ENCODE measurements around the gene AGBL5. TPM values are rescaled to one million over a fixed set of nuclear protein-coding genes. Genes with fewer than 3 reads are reported as not detected.
A peak's percentile ranks its signal among the peaks of the same experiment; 100 is the strongest.

The AGBL5 gene
- total and polyA plus RNA-seq, 2 of the 13 experiments (the other 11 are each of a cell fraction or from before 2014, with no cell fraction given) = 55.9 to 73.3 TPM

DNA sequence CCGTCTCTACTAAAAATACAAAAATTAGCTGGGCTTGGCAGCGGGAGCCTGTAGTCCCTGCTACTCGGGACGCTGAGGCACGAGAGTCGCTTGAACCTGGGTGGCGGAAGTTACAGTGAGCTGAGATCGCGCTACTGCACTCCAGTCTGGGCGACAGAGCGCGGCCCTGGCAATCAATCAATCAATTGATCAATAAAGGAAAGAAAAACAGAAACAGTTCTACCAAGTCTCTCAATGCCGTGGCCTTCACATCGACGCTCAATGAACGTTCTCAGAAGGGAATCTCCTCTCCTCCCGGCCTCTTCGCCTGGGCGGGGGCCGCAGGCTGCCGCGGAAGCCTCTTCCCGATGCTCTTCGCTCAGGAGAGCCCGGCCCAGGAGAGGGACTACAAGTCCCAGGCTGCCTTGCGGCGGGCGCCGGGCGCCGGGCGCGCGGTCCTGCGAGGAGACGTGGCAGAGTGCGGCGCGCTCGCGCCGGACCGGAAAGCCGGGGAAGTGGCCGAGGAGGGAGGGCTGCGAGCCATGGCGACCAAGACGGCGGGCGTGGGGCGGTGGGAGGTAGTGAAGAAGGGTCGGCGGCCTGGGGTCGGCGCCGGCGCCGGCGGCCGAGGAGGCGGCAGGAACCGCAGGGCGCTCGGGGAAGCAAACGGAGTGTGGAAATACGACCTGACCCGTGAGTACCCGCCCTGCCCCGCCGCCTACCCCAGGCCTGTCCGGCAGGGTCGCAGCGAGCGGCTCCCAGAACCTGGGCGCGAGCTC lies 18.8 kb upstream of the AGBL5 start, which contains the start of gene TMEM214 (continued):
- TF ChIP-seq ZNF407 (CRISPR knock-in tag; IDR thresholded peaks at IDR 0.05; ENCODE audit: not compliant biosample characterization) (peak; percentile 81), ZNF713 (CRISPR knock-in tag; IDR thresholded peaks at IDR 0.05) (0 out of 2 replicates have a peak, but pooled peaks have one; percentile 21), TBX2 (CRISPR knock-in tag; IDR thresholded peaks at IDR 0.05; ENCODE audit: borderline replicate concordance) (peak; percentile 77; the same call in 1 of the 2 replicates), KLF12 (CRISPR knock-in tag; IDR thresholded peaks at IDR 0.05; ENCODE audit: borderline replicate concordance) (peak; percentile 87), PTBP1 (IDR thresholded peaks at IDR 0.05; ENCODE audit: low read depth, low read length, poor library complexity, severe bottlenecking) (no peak), ZSCAN22 (CRISPR knock-in tag; IDR thresholded peaks at IDR 0.05) (peak; percentile 39; the same call in 1 of the 2 replicates), CAMTA2 (CRISPR knock-in tag; IDR thresholded peaks at IDR 0.05; ENCODE audit: borderline replicate concordance) (no peak), ZNF441 (CRISPR knock-in tag; IDR thresholded peaks at IDR 0.05; ENCODE audit: borderline replicate concordance) (peak; percentile 19; the same call in 1 of the 2 replicates), ISL2 (CRISPR knock-in tag; IDR thresholded peaks at IDR 0.05) (peak; percentile 82)
- TF ChIP-seq, protein P1, sequence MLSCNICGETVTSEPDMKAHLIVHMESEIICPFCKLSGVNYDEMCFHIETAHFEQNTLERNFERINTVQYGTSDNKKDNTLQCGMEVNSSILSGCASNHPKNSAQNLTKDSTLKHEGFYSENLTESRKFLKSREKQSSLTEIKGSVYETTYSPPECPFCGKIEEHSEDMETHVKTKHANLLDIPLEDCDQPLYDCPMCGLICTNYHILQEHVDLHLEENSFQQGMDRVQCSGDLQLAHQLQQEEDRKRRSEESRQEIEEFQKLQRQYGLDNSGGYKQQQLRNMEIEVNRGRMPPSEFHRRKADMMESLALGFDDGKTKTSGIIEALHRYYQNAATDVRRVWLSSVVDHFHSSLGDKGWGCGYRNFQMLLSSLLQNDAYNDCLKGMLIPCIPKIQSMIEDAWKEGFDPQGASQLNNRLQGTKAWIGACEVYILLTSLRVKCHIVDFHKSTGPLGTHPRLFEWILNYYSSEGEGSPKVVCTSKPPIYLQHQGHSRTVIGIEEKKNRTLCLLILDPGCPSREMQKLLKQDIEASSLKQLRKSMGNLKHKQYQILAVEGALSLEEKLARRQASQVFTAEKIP (CRISPR knock-in tag; IDR thresholded peaks at IDR 0.05; ENCODE audit: borderline replicate concordance) = no peak
- TF ChIP-seq, protein P2, sequence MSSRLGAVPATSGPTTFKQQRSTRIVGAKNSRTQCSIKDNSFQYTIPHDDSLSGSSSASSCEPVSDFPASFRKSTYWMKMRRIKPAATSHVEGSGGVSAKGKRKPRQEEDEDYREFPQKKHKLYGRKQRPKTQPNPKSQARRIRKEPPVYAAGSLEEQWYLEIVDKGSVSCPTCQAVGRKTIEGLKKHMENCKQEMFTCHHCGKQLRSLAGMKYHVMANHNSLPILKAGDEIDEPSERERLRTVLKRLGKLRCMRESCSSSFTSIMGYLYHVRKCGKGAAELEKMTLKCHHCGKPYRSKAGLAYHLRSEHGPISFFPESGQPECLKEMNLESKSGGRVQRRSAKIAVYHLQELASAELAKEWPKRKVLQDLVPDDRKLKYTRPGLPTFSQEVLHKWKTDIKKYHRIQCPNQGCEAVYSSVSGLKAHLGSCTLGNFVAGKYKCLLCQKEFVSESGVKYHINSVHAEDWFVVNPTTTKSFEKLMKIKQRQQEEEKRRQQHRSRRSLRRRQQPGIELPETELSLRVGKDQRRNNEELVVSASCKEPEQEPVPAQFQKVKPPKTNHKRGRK (CRISPR knock-in tag; IDR thresholded peaks at IDR 0.05) = no peak
- TF ChIP-seq, protein P3, sequence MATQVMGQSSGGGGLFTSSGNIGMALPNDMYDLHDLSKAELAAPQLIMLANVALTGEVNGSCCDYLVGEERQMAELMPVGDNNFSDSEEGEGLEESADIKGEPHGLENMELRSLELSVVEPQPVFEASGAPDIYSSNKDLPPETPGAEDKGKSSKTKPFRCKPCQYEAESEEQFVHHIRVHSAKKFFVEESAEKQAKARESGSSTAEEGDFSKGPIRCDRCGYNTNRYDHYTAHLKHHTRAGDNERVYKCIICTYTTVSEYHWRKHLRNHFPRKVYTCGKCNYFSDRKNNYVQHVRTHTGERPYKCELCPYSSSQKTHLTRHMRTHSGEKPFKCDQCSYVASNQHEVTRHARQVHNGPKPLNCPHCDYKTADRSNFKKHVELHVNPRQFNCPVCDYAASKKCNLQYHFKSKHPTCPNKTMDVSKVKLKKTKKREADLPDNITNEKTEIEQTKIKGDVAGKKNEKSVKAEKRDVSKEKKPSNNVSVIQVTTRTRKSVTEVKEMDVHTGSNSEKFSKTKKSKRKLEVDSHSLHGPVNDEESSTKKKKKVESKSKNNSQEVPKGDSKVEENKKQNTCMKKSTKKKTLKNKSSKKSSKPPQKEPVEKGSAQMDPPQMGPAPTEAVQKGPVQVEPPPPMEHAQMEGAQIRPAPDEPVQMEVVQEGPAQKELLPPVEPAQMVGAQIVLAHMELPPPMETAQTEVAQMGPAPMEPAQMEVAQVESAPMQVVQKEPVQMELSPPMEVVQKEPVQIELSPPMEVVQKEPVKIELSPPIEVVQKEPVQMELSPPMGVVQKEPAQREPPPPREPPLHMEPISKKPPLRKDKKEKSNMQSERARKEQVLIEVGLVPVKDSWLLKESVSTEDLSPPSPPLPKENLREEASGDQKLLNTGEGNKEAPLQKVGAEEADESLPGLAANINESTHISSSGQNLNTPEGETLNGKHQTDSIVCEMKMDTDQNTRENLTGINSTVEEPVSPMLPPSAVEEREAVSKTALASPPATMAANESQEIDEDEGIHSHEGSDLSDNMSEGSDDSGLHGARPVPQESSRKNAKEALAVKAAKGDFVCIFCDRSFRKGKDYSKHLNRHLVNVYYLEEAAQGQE (IDR thresholded peaks at IDR 0.05; ENCODE audit: borderline replicate concordance in 1 of 2, low read depth in 1 of 2, low read length in 2 of 2) = peak in 1 of 2 experiments; percentile 75; a peak in 1 of 4 replicates

Measured in HepG2 (cell line).